Measurements from ENCODE around the gene MUC21. TPM values are rescaled to one million over a fixed set of nuclear protein-coding genes. Genes with fewer than 3 reads are reported as not detected.
A peak's percentile ranks its signal among the peaks of the same experiment; 100 is the strongest.

Gene MUC21
- total and polyA plus RNA-seq, 2 donors from 2014 or later = not detected

- H3K27me3 ChIP-seq (ENCODE audit: control insufficient read depth, insufficient read depth, low read length) = no peaks in the 10 kb centered on the region
- H3K4me3 ChIP-seq (ENCODE audit: low read length in 3 of 3) = no peak overlapping the region
- peaks cover 0 to 4% (median 0%) of the 10 kb centered on the region in 3 donors for H3K4me1 ChIP-seq (ENCODE audit: control insufficient read depth in 2 of 3, insufficient read depth in 2 of 3, low read depth in 1 of 3, low read length in 3 of 3)
- DNase-seq (peak in 2 of 5 donors; percentile 37 to 58), FAIRE-seq (no peak)
- intact Hi-C loops (cut with DNase I) = no loop called here
- TF ChIP-seq, protein P1, sequence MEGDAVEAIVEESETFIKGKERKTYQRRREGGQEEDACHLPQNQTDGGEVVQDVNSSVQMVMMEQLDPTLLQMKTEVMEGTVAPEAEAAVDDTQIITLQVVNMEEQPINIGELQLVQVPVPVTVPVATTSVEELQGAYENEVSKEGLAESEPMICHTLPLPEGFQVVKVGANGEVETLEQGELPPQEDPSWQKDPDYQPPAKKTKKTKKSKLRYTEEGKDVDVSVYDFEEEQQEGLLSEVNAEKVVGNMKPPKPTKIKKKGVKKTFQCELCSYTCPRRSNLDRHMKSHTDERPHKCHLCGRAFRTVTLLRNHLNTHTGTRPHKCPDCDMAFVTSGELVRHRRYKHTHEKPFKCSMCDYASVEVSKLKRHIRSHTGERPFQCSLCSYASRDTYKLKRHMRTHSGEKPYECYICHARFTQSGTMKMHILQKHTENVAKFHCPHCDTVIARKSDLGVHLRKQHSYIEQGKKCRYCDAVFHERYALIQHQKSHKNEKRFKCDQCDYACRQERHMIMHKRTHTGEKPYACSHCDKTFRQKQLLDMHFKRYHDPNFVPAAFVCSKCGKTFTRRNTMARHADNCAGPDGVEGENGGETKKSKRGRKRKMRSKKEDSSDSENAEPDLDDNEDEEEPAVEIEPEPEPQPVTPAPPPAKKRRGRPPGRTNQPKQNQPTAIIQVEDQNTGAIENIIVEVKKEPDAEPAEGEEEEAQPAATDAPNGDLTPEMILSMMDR (IDR thresholded peaks at IDR 0.05; ENCODE audit: borderline replicate concordance, extremely low read depth, insufficient read depth) = no peak
- no peak overlapping the region for H3K27ac ChIP-seq (ENCODE audit: low read depth in 2 of 2, low read length in 2 of 2)
- H3K36me3 ChIP-seq (ENCODE audit: control insufficient read depth in 2 of 3, insufficient read depth in 3 of 3, low read length in 3 of 3) = no peaks in the 10 kb centered on the region
- no peak overlapping the region for H3K9ac ChIP-seq (ENCODE audit: low read length in 3 of 3)
- H3K9me3 ChIP-seq (ENCODE audit: control insufficient read depth in 2 of 3, insufficient read depth in 1 of 3, low read length in 3 of 3) = no peaks in the 10 kb centered on the region
Observed at GRCh38 chr6:30979141-30979540, 4.4 kb upstream of the MUC21 start.

DNA sequence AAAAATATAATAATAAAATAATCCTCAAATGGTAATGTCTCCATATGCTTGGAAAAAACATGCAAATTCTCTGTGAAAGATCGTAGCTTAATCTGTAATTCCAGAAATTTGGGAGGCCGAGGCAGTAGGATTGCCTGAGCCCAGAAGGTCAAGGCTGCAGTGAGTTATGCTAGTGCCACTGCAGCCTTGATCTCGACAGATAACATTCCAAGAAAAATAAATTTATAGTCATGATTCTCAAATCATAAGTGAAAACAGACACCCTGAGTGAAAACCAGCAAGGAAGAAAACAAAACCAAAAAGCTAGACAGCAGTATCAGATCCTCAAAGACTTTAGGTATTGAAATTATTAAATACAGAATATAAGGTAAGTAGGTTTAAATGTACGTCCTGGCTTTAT lies 3.8 kb upstream of the MUC21 start:
- no peak for FAIRE-seq
- TF ChIP-seq, protein P1 (IDR thresholded peaks at IDR 0.05; ENCODE audit: borderline replicate concordance, extremely low read depth, insufficient read depth) = no peak
- DNase-seq = no peak

DNA sequence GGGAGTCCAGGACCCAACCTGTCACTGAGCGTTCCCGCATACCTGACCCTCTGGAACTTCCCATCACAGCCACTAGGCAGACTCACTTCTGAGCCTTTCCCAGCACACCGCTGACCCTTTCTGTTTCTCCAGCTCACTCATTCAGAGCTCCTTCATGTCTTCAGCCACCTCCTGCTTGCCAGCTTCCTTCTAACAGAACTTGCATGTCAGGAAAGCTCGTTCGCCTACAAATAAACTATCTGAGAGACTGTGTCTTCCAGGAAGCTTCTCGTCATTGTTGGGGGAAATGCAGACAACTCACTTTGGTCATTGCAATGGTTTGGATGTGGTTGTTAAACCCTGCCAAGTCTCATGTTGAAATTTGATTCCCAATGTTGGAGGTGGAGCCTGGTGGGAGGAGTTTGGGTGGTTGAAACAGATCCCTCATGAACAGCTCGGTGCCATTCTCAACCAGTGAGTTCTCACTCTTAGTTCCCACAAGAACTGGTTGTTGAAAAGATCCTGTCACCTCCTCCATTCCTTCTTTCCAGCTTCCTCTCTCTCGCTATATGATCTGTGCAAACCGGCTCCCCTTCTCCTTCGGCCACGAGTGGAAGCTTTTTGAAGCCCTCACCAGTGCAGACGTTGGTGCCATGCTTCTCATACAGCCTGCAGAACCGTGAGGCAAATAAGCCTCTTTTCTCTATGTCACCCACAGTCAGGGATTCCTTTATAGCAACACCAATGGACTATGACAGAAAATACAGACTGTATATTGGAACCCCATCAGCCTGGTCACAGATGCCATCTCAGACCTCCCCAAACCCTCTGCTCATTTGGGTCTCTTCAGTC lies 1.4 kb upstream of the MUC21 start:
- Histone ChIP-seq H3K36me3 (ENCODE audit: control insufficient read depth in 2 of 3, insufficient read depth in 3 of 3, low read length in 3 of 3) (no peaks in the 10 kb centered on the region), H3K9me3 (ENCODE audit: control insufficient read depth in 2 of 3, insufficient read depth in 1 of 3, low read length in 3 of 3) (no peaks in the 10 kb centered on the region), H3K27me3 (ENCODE audit: control insufficient read depth, insufficient read depth, low read length) (no peaks in the 10 kb centered on the region), H3K4me3 (ENCODE audit: low read length in 3 of 3) (peak overlapping the region; percentile 50 to 61 (median 53)), H3K4me1 (ENCODE audit: control insufficient read depth in 2 of 3, insufficient read depth in 2 of 3, low read depth in 1 of 3, low read length in 3 of 3) (peaks cover 0 to 4% (median 0%) of the 10 kb centered on the region in 3 donors), H3K9ac (ENCODE audit: low read length in 3 of 3) (no peak overlapping the region), H3K27ac (ENCODE audit: low read depth in 2 of 2, low read length in 2 of 2) (no peak overlapping the region)
- TF ChIP-seq, protein P1 (IDR thresholded peaks at IDR 0.05; ENCODE audit: borderline replicate concordance, extremely low read depth, insufficient read depth) = no peak
- intact Hi-C loops (cut with DNase I) = no loop called here
- FAIRE-seq (no peak), DNase-seq (peak in 4 of 5 donors; percentile 48 to 86 (median 70))

More for the DNA sequence above, 3.8 kb upstream of the MUC21 start:
- Histone ChIP-seq H3K27me3 (ENCODE audit: control insufficient read depth, insufficient read depth, low read length) (no peaks in the 10 kb centered on the region), H3K9me3 (ENCODE audit: control insufficient read depth in 2 of 3, insufficient read depth in 1 of 3, low read length in 3 of 3) (no peaks in the 10 kb centered on the region), H3K4me3 (ENCODE audit: low read length in 3 of 3) (no peak overlapping the region), H3K4me1 (ENCODE audit: control insufficient read depth in 2 of 3, insufficient read depth in 2 of 3, low read depth in 1 of 3, low read length in 3 of 3) (peaks cover 0 to 4% (median 0%) of the 10 kb centered on the region in 3 donors), H3K27ac (ENCODE audit: low read depth in 2 of 2, low read length in 2 of 2) (no peak overlapping the region), H3K9ac (ENCODE audit: low read length in 3 of 3) (no peak overlapping the region), H3K36me3 (ENCODE audit: control insufficient read depth in 2 of 3, insufficient read depth in 3 of 3, low read length in 3 of 3) (no peaks in the 10 kb centered on the region)
- intact Hi-C loops (cut with DNase I) = no loop called here

All from kidney (tissue), 14 donors.